ENCODE results near the gene ARL2BP. TPM values are rescaled to one million over a fixed set of nuclear protein-coding genes. Genes with fewer than 3 reads are reported as not detected.

ARL2BP gene
- total and polyA plus RNA-seq, 2 of the 13 experiments (the other 11 are each of a cell fraction or from before 2014, with no cell fraction given) = 64.3 to 67.6 TPM

- no peak for TF ChIP-seq BHLHE40 (IDR thresholded peaks at IDR 0.05; ENCODE audit: low read length)
- TF ChIP-seq POLR2G (IDR thresholded peaks at IDR 0.05; ENCODE audit: low read depth, low read length) = no peak
- TF ChIP-seq ELF4 (CRISPR knock-in tag; IDR thresholded peaks at IDR 0.05; ENCODE audit: borderline replicate concordance) = no peak
- TF ChIP-seq HNRNPK (IDR thresholded peaks at IDR 0.05; ENCODE audit: low read depth, low read length, poor library complexity, severe bottlenecking) = no peak
- no peak for TF ChIP-seq HOXD1 (CRISPR knock-in tag; IDR thresholded peaks at IDR 0.05)
- TF ChIP-seq ZNF333 (CRISPR knock-in tag; IDR thresholded peaks at IDR 0.05; ENCODE audit: borderline replicate concordance) = no peak
- TF ChIP-seq NKX3-1 (CRISPR knock-in tag; IDR thresholded peaks at IDR 0.05) = no peak
- no peak for TF ChIP-seq ZNF326 (CRISPR knock-in tag; IDR thresholded peaks at IDR 0.05; ENCODE audit: borderline replicate concordance)
- no peak for TF ChIP-seq FLYWCH1 (CRISPR knock-in tag; IDR thresholded peaks at IDR 0.05)
- no peak for TF ChIP-seq ATRX (CRISPR knock-in tag; IDR thresholded peaks at IDR 0.05; ENCODE audit: borderline replicate concordance)
- no peak for TF ChIP-seq RAD51 (IDR thresholded peaks at IDR 0.05; ENCODE audit: borderline replicate concordance)
- TF ChIP-seq MXD4 (CRISPR knock-in tag; IDR thresholded peaks at IDR 0.05) = no peak
- TF ChIP-seq, protein P1, sequence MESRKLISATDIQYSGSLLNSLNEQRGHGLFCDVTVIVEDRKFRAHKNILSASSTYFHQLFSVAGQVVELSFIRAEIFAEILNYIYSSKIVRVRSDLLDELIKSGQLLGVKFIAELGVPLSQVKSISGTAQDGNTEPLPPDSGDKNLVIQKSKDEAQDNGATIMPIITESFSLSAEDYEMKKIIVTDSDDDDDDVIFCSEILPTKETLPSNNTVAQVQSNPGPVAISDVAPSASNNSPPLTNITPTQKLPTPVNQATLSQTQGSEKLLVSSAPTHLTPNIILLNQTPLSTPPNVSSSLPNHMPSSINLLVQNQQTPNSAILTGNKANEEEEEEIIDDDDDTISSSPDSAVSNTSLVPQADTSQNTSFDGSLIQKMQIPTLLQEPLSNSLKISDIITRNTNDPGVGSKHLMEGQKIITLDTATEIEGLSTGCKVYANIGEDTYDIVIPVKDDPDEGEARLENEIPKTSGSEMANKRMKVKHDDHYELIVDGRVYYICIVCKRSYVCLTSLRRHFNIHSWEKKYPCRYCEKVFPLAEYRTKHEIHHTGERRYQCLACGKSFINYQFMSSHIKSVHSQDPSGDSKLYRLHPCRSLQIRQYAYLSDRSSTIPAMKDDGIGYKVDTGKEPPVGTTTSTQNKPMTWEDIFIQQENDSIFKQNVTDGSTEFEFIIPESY (CRISPR knock-in tag; IDR thresholded peaks at IDR 0.05) = no peak
- no peak for TF ChIP-seq SMAD9 (CRISPR knock-in tag; IDR thresholded peaks at IDR 0.05)
- TF ChIP-seq, protein P2, sequence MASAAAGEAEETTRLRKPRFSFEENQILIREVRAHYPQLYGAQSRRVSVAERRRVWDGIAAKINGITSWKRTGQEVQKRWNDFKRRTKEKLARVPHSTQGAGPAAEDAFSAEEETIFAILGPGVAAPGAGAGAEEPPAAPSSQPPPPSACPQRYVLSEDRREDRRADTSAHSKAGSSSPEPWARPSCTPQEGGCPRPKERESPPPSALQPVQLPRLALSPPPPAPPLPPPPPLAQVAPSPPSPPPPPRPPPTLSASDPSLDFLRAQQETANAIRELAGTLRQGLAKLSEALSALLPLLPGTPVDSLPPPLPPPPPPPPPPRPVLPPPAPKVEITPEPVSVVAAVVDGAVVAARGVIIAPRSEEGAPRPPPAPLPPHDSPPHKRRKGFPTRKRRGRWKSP (CRISPR knock-in tag; IDR thresholded peaks at IDR 0.05) = no peak
- TF ChIP-seq ZNF670 (CRISPR knock-in tag; IDR thresholded peaks at IDR 0.05; ENCODE audit: borderline replicate concordance) = peak; percentile 0; the same call in 1 of the 2 replicates
- no peak for TF ChIP-seq AGO2 (optimal IDR thresholded peaks at IDR 0.05; ENCODE audit: low read depth, low read length)
- TF ChIP-seq ZNF883 (CRISPR knock-in tag; IDR thresholded peaks at IDR 0.05; ENCODE audit: not compliant biosample characterization) = no peak
- no peak for TF ChIP-seq ZNF275 (CRISPR knock-in tag; IDR thresholded peaks at IDR 0.05; ENCODE audit: borderline replicate concordance)
- no peak for TF ChIP-seq ZNF354B (CRISPR knock-in tag; IDR thresholded peaks at IDR 0.05)
- no peak for TF ChIP-seq TBL1XR1 (IDR thresholded peaks at IDR 0.05; ENCODE audit: borderline replicate concordance, low read length, partially characterized antibody)
- no peak for TF ChIP-seq NAIF1 (CRISPR knock-in tag; IDR thresholded peaks at IDR 0.05; ENCODE audit: borderline replicate concordance)
- no peak for TF ChIP-seq GMEB2 (CRISPR knock-in tag; IDR thresholded peaks at IDR 0.05; ENCODE audit: low read depth)
- TF ChIP-seq MATR3 (CRISPR knock-in tag; IDR thresholded peaks at IDR 0.05) = no peak
- TF ChIP-seq KLF15 (CRISPR knock-in tag; IDR thresholded peaks at IDR 0.05; ENCODE audit: borderline replicate concordance) = no peak
These were observed 38.3 kb downstream of the ARL2BP start (continued) for GRCh38 chr16:57283214-57283958.
